Measurements from ENCODE around the gene SEMA3F. TPM values are rescaled to one million over a fixed set of nuclear protein-coding genes. Genes with fewer than 3 reads are reported as not detected.
A peak's percentile ranks its signal among the peaks of the same experiment; 100 is the strongest.

The SEMA3F gene
- total and polyA plus RNA-seq, 5 donors from 2014 or later = 0.52 TPM; not detected in 4

GRCh38 chr3:50171540-50172301 is 16.6 kb downstream of the SEMA3F start:
- ATAC-seq (ENCODE audit: low read depth in 2 of 2) (no peak), DNase-seq (no peak)
- Mint-ChIP-seq H3K9me3 (no peaks in the 10 kb centered on the region), H3K4me3 (no peak overlapping the region), H3K4me1 (no peaks in the 10 kb centered on the region), H3K27ac (no peak overlapping the region), H3K36me3 (no peaks in the 10 kb centered on the region), H3K27me3 (no peaks in the 10 kb centered on the region)
- Histone ChIP-seq H3K9me3 (ENCODE audit: control insufficient read depth in 2 of 2, low read length in 2 of 2) (no peaks in the 10 kb centered on the region), H3K4me1 (ENCODE audit: control insufficient read depth, insufficient read depth, low read length, poor library complexity, severe bottlenecking) (no peaks in the 10 kb centered on the region), H3K27me3 (ENCODE audit: control insufficient read depth, insufficient read depth, low read length) (no peaks in the 10 kb centered on the region), H3K4me3 (ENCODE audit: low read depth, low read length) (no peak overlapping the region), H3K27ac (ENCODE audit: insufficient read depth, low read length, poor library complexity, severe bottlenecking) (no peak overlapping the region), H3K36me3 (ENCODE audit: control insufficient read depth, insufficient read depth, low read length) (no peaks in the 10 kb centered on the region)

GRCh38 chr3:50172626-50173220 is 17.6 kb downstream of the SEMA3F start:
- no peak for DNase-seq

GRCh38 chr3:50173685-50174516 is 18.8 kb downstream of the SEMA3F start:
- Mint-ChIP-seq H3K4me3 (no peak overlapping the region), H3K9me3 (no peaks in the 10 kb centered on the region), H3K27ac (no peak overlapping the region), H3K36me3 (no peaks in the 10 kb centered on the region), H3K27me3 (no peaks in the 10 kb centered on the region), H3K4me1 (no peaks in the 10 kb centered on the region)
- no peaks in the 10 kb centered on the region for H3K36me3 ChIP-seq (ENCODE audit: control insufficient read depth, insufficient read depth, low read length)
- H3K4me1 ChIP-seq (ENCODE audit: control insufficient read depth, insufficient read depth, low read length, poor library complexity, severe bottlenecking) = no peaks in the 10 kb centered on the region
- no peak overlapping the region for H3K27ac ChIP-seq (ENCODE audit: insufficient read depth, low read length, poor library complexity, severe bottlenecking)
- H3K4me3 ChIP-seq (ENCODE audit: low read depth, low read length) = no peak overlapping the region
- no peaks in the 10 kb centered on the region for H3K9me3 ChIP-seq (ENCODE audit: control insufficient read depth in 2 of 2, low read length in 2 of 2)
- ATAC-seq (ENCODE audit: low read depth in 2 of 2) = no peak
- DNase-seq = peak in 1 of 3 donors; percentile 17
- H3K27me3 ChIP-seq (ENCODE audit: control insufficient read depth, insufficient read depth, low read length) = no peaks in the 10 kb centered on the region

More at GRCh38 chr3:50172626-50173220, 17.6 kb downstream of the SEMA3F start:
- H3K4me1 ChIP-seq (ENCODE audit: control insufficient read depth, insufficient read depth, low read length, poor library complexity, severe bottlenecking) = no peaks in the 10 kb centered on the region
- H3K27me3 ChIP-seq (ENCODE audit: control insufficient read depth, insufficient read depth, low read length) = no peaks in the 10 kb centered on the region
- H3K36me3 ChIP-seq (ENCODE audit: control insufficient read depth, insufficient read depth, low read length) = no peaks in the 10 kb centered on the region
- H3K4me3 ChIP-seq (ENCODE audit: low read depth, low read length) = no peak overlapping the region
- Mint-ChIP-seq H3K36me3 (no peaks in the 10 kb centered on the region), H3K4me3 (no peak overlapping the region), H3K4me1 (no peaks in the 10 kb centered on the region), H3K27me3 (no peaks in the 10 kb centered on the region), H3K27ac (no peak overlapping the region), H3K9me3 (no peaks in the 10 kb centered on the region)
- H3K27ac ChIP-seq (ENCODE audit: insufficient read depth, low read length, poor library complexity, severe bottlenecking) = no peak overlapping the region
- no peak for ATAC-seq (ENCODE audit: low read depth in 2 of 2)
- no peaks in the 10 kb centered on the region for H3K9me3 ChIP-seq (ENCODE audit: control insufficient read depth in 2 of 2, low read length in 2 of 2)

- H3K9me3 Mint-ChIP-seq = no peaks in the 10 kb centered on the region
- no peak overlapping the region for H3K4me3 Mint-ChIP-seq
- Histone ChIP-seq H3K36me3 (ENCODE audit: control insufficient read depth, insufficient read depth, low read length) (no peaks in the 10 kb centered on the region), H3K9me3 (ENCODE audit: control insufficient read depth in 2 of 2, low read length in 2 of 2) (no peaks in the 10 kb centered on the region), H3K4me3 (ENCODE audit: low read depth, low read length) (no peak overlapping the region), H3K27me3 (ENCODE audit: control insufficient read depth, insufficient read depth, low read length) (no peaks in the 10 kb centered on the region), H3K4me1 (ENCODE audit: control insufficient read depth, insufficient read depth, low read length, poor library complexity, severe bottlenecking) (no peaks in the 10 kb centered on the region), H3K27ac (ENCODE audit: insufficient read depth, low read length, poor library complexity, severe bottlenecking) (no peak overlapping the region)
- ATAC-seq (ENCODE audit: low read depth in 2 of 2) (no peak), DNase-seq (no peak)
- H3K27ac Mint-ChIP-seq = no peak overlapping the region
- H3K27me3 Mint-ChIP-seq = no peaks in the 10 kb centered on the region
- H3K4me1 Mint-ChIP-seq = no peaks in the 10 kb centered on the region
- H3K36me3 Mint-ChIP-seq = no peaks in the 10 kb centered on the region
These were observed 19.4 kb downstream of the SEMA3F start for GRCh38 chr3:50174517-50174895.

GRCh38 chr3:50174947-50175524 is 19.9 kb downstream of the SEMA3F start:
- Histone ChIP-seq H3K27ac (ENCODE audit: insufficient read depth, low read length, poor library complexity, severe bottlenecking) (no peak overlapping the region), H3K4me3 (ENCODE audit: low read depth, low read length) (no peak overlapping the region), H3K27me3 (ENCODE audit: control insufficient read depth, insufficient read depth, low read length) (no peaks in the 10 kb centered on the region), H3K36me3 (ENCODE audit: control insufficient read depth, insufficient read depth, low read length) (no peaks in the 10 kb centered on the region), H3K9me3 (ENCODE audit: control insufficient read depth in 2 of 2, low read length in 2 of 2) (no peaks in the 10 kb centered on the region), H3K4me1 (ENCODE audit: control insufficient read depth, insufficient read depth, low read length, poor library complexity, severe bottlenecking) (no peaks in the 10 kb centered on the region)
- Mint-ChIP-seq H3K27ac (no peak overlapping the region), H3K4me3 (no peak overlapping the region), H3K27me3 (peaks cover 1% of the 10 kb centered on the region), H3K9me3 (no peaks in the 10 kb centered on the region), H3K4me1 (no peaks in the 10 kb centered on the region), H3K36me3 (no peaks in the 10 kb centered on the region)
- peak in 1 of 2 donors; percentile 27 for ATAC-seq (ENCODE audit: low read depth in 2 of 2)
- DNase-seq = no peak

- ATAC-seq (ENCODE audit: low read depth in 2 of 2) (no peak), DNase-seq (no peak)
- Histone ChIP-seq H3K4me1 (ENCODE audit: control insufficient read depth, insufficient read depth, low read length, poor library complexity, severe bottlenecking) (no peaks in the 10 kb centered on the region), H3K9me3 (ENCODE audit: control insufficient read depth in 2 of 2, low read length in 2 of 2) (no peaks in the 10 kb centered on the region), H3K27me3 (ENCODE audit: control insufficient read depth, insufficient read depth, low read length) (no peaks in the 10 kb centered on the region), H3K4me3 (ENCODE audit: low read depth, low read length) (no peak overlapping the region), H3K36me3 (ENCODE audit: control insufficient read depth, insufficient read depth, low read length) (no peaks in the 10 kb centered on the region), H3K27ac (ENCODE audit: insufficient read depth, low read length, poor library complexity, severe bottlenecking) (no peak overlapping the region)
- H3K27ac Mint-ChIP-seq = no peak overlapping the region
- no peaks in the 10 kb centered on the region for H3K36me3 Mint-ChIP-seq
- H3K4me1 Mint-ChIP-seq = no peaks in the 10 kb centered on the region
- H3K9me3 Mint-ChIP-seq = peaks cover 0 to 2% (median 0%) of the 10 kb centered on the region in 7 donors
- H3K4me3 Mint-ChIP-seq = no peak overlapping the region
- H3K27me3 Mint-ChIP-seq = peaks cover 7% of the 10 kb centered on the region
These were observed 22.2 kb downstream of the SEMA3F start for GRCh38 chr3:50177346-50177745.

- no peak for DNase-seq
- Mint-ChIP-seq H3K27ac (no peak overlapping the region), H3K27me3 (peaks cover 7% of the 10 kb centered on the region)
These were observed 24.6 kb downstream of the SEMA3F start for GRCh38 chr3:50179710-50180109.

More at GRCh38 chr3:50179710-50180109, 24.6 kb downstream of the SEMA3F start:
- Mint-ChIP-seq H3K4me1 (no peaks in the 10 kb centered on the region), H3K4me3 (no peak overlapping the region), H3K9me3 (peaks cover 0 to 2% (median 0%) of the 10 kb centered on the region in 7 donors), H3K36me3 (no peaks in the 10 kb centered on the region)
- no peaks in the 10 kb centered on the region for H3K36me3 ChIP-seq (ENCODE audit: control insufficient read depth, insufficient read depth, low read length)
- H3K9me3 ChIP-seq (ENCODE audit: control insufficient read depth in 2 of 2, low read length in 2 of 2) = no peaks in the 10 kb centered on the region
- H3K27me3 ChIP-seq (ENCODE audit: control insufficient read depth, insufficient read depth, low read length) = no peaks in the 10 kb centered on the region
- no peak overlapping the region for H3K27ac ChIP-seq (ENCODE audit: insufficient read depth, low read length, poor library complexity, severe bottlenecking)
- H3K4me1 ChIP-seq (ENCODE audit: control insufficient read depth, insufficient read depth, low read length, poor library complexity, severe bottlenecking) = no peaks in the 10 kb centered on the region
- no peak for ATAC-seq (ENCODE audit: low read depth in 2 of 2)
- no peak overlapping the region for H3K4me3 ChIP-seq (ENCODE audit: low read depth, low read length)

All from CD4-positive, CD25-positive, alpha-beta regulatory T cell (primary cell).